Aorta (tissue), 5 donors: ENCODE results near the gene ARHGAP10. TPM values are rescaled to one million over a fixed set of nuclear protein-coding genes. Genes with fewer than 3 reads are reported as not detected.

Source experiments
- ATAC-seq: fragments of 200-7000 bp; cut with Tn5 transposase; one replicate; pipeline ENCODE4 v1.9.1; 2022; ENCODE audit warnings: moderate library complexity; ENCODE audit not compliant: low FRiP score
- DNase-seq, 2 donors: peaks; one replicate each; pipeline ENCODE4 v3.0.0-alpha.2; 2020
- H3K27ac ChIP-seq, 2 donors: one replicate each; pipeline ENCODE4 v1.5.1; 2013; ENCODE audit warnings: low read length in 2 of 2, mild to moderate bottlenecking in 2 of 2, moderate library complexity in 2 of 2, control low read depth in 1 of 2, inconsistent platforms in 1 of 2, low read depth in 1 of 2
- H3K27me3 ChIP-seq, 2 donors: one replicate each; pipeline ENCODE4 v1.6.1; 2013; ENCODE audit warnings: control low read depth in 1 of 2, low read length in 1 of 2, mild to moderate bottlenecking in 1 of 2, moderate library complexity in 1 of 2; ENCODE audit not compliant: insufficient read depth in 2 of 2, control insufficient read depth in 1 of 2
- H3K36me3 ChIP-seq, 2 donors: one replicate each; pipeline ENCODE4 v1.6.1; 2013; ENCODE audit warnings: control low read depth in 1 of 2, low read length in 1 of 2, mild to moderate bottlenecking in 1 of 2; ENCODE audit not compliant: insufficient read depth in 2 of 2, control insufficient read depth in 1 of 2
- H3K4me1 ChIP-seq, 2 donors: one replicate each; pipeline ENCODE4 v1.6.1; 2013; ENCODE audit warnings: low read length in 2 of 2, control low read depth in 1 of 2, mild to moderate bottlenecking in 1 of 2, moderate library complexity in 1 of 2; ENCODE audit not compliant: insufficient read depth in 2 of 2, control insufficient read depth in 1 of 2
- H3K4me3 ChIP-seq, 2 donors: one replicate each; pipeline ENCODE4 v1.5.1; 2013; ENCODE audit warnings: low read length in 2 of 2, control low read depth in 1 of 2, mild to moderate bottlenecking in 1 of 2
- H3K9me3 ChIP-seq: one replicate; pipeline ENCODE4 v1.6.1; 2013; ENCODE audit warnings: mild to moderate bottlenecking, low read length; ENCODE audit not compliant: control insufficient read depth
- WGBS, 2 donors: extraction: QIAGEN DNeasy Blood & Tissue Kit; methylation state at CpG; one replicate each; pipeline ENCODE4 v1.1.7; 2013; 5-methylcytosine and 5-hydroxymethylcytosine counted together
- intact Hi-C, 2 donors: fragments of 100-400 bp; cut with DNase I; formaldehyde crosslinking; loops; one replicate each; pipeline versions ENCODE4 v1.14.2 to v1.15.0; 2022
- polyA plus RNA-seq, 2 donors: library from polyadenylated mRNA; stranded (reverse); fragments of 200-250 nt; gene quantifications; one replicate each; pipeline ENCODE4 v1.2.3, GENCODE V29; 2013
- total RNA-seq, 2 donors: library from RNA; stranded (reverse); fragmentation: NEBNext Ultra II Directional; extraction: Animal tissue kit (Norgen Biotek cat#: 25700); gene quantifications; one replicate each; pipeline ENCODE4 v1.2.1, GENCODE V29; 2021
- donor health status: healthy with polysubstance abuse.
- donor health status: Bipolar disorder and iron deficiency.
- donor health status: DM: no; HTN: no; CAD: no.
- donor health status: DM: no; HTN: no; CAD: no.
- donor health status: DM: yes; HTN: yes; CAD: no.

The ARHGAP10 gene
- total and polyA plus RNA-seq, 4 donors = 47.3 to 94.5 (median 63.5) TPM

DNA sequence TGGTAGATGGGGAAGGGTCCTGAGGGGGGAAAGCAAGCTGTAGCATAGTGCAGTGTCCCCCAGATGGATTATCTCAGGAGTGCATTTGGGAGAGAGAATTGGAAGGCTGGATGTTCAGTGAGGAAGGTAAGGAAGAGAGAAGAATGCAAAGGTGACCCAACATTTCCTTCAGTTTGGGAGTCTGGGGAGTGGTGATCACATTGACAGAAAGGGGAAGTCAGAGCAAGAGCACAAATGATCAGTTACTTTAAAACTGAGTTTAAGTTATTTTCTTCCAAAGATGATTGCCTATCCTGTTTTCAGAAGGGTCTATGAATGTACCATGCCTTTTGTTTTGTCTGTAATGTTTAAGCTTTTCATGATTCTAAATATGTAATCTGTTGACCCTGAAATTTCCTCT is 47.6 kb downstream of the ARHGAP10 start:
- DNase-seq (no peak), ATAC-seq (no peak)
- Histone ChIP-seq H3K27ac (no peak overlapping the region), H3K4me1 (peaks cover 5 to 7% of the 10 kb centered on the region in 2 donors), H3K4me3 (no peak overlapping the region), H3K36me3 (peaks cover 0 to 2% of the 10 kb centered on the region in 2 donors), H3K27me3 (no peaks in the 10 kb centered on the region), H3K9me3 (no peaks in the 10 kb centered on the region)
- intact Hi-C loops = no loop called here

DNA sequence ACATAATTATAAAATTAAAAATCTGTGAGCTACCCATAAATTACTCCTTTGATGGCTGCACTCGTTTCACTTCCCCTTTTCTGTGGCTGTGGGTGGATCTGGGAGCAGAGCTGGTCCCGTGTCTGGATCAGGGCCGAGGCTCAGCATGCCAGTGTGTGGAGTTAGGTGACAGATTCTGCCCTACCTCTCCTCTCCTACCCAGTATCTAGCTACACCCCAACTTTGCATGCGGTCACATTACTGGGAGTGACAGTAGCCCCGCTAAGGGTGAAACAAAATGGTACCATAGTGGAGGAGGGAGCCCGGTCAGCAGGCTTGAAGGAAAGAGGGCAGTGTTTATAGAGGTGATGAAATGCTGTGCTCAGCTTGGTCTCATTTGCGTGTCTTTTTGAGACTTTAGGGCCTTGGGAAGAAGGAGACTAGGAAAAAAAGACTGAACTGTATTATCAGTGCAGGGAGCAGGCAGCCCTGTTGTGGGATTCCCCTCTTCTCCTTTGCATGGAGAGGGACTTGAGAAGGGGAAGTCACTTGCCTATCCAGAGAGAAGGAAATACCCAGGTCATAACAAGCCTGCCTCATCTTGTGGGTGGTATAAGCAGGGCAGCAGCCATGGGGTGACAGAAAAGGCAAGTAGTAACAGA is 48.4 kb downstream of the ARHGAP10 start:
- Histone ChIP-seq H3K36me3 (peaks cover 0 to 2% of the 10 kb centered on the region in 2 donors), H3K4me1 (peaks cover 4 to 7% of the 10 kb centered on the region in 2 donors), H3K4me3 (no peak overlapping the region), H3K27me3 (no peaks in the 10 kb centered on the region), H3K9me3 (no peaks in the 10 kb centered on the region), H3K27ac (peak overlapping the region in 1 of 2 donors; percentile 18)
- peak; percentile 62 for ATAC-seq
- 76 to 78% methylated on average over 7 of the region's 7 CpGs for WGBS, 2 donors
- intact Hi-C loops = no loop called here
- peak in 1 of 2 donors; percentile 72 for DNase-seq

DNA sequence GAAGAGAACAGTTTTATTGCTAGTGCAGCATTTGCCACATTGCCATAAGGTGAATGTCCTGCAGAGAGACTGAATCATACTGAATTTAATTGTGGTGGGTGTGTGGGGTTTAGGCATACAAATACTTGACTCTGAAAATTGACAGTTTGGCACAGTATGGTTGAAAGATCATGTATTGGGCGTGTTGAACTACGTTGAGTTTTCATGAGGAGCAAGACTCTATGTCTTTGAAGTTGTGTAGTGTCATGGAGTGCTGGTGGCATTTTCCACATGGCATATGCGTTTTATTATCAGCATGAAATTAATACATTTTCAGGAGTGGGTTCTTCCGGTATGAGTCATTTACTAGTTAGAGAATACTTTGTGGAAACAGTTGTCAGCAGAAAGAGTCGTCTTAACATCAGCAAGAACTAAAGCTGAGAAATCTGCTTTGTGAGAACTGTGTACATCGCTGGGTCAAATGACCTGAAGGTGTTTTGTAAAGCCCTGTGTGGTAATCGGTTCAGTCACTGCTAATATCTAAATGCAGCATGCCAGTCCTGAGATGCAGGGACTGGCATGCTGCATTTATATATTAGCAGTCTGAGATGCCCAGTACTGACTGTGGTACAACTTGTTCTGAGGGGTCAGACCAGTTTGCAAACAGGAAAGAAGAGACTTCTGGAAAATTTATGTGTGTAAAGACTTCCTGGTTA is 50.3 kb downstream of the ARHGAP10 start:
- peak; percentile 62 for ATAC-seq
- intact Hi-C loops = no loop called here
- no peaks in the 10 kb centered on the region for H3K9me3 ChIP-seq
- peaks cover 0 to 2% of the 10 kb centered on the region in 2 donors for H3K36me3 ChIP-seq
- H3K4me1 ChIP-seq = peaks cover 7 to 13% of the 10 kb centered on the region in 2 donors
- H3K4me3 ChIP-seq = peak overlapping the region in 1 of 2 donors; percentile 8
- DNase-seq = no peak
- WGBS, 2 donors = 46 to 53% methylated on average over 7 of the region's 7 CpGs
- no peaks in the 10 kb centered on the region for H3K27me3 ChIP-seq
- peak overlapping the region in 1 of 2 donors; percentile 10 for H3K27ac ChIP-seq

DNA sequence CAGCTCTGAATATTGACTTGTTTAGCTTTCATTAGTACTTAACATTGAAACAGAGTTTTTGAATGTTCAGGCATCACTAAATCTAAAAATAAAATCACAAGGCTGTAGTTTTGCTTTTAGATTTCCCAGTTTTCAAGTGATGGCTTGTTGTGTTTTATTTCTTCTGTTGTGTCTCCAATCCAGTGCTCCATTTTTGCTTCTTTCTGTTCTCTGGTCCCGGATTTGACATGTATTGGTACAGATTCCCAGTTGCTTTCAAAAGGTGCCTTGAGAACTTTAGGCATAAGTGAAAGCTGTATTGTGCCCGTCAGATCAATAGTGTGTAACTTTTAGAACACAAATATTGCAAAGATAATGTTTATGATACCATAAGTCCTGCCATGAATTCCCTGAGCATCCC is 53.2 kb downstream of the ARHGAP10 start:
- no peaks in the 10 kb centered on the region for H3K36me3 ChIP-seq
- ATAC-seq (no peak), DNase-seq (no peak)
- no peak overlapping the region for H3K27ac ChIP-seq
- no peak overlapping the region for H3K4me3 ChIP-seq
- peaks cover 6 to 9% of the 10 kb centered on the region in 2 donors for H3K4me1 ChIP-seq
- intact Hi-C loops = no loop called here
- no peaks in the 10 kb centered on the region for H3K9me3 ChIP-seq
- WGBS, 2 donors = 76 to 78% methylated on average over 2 of the region's 2 CpGs
- H3K27me3 ChIP-seq = no peaks in the 10 kb centered on the region

DNA sequence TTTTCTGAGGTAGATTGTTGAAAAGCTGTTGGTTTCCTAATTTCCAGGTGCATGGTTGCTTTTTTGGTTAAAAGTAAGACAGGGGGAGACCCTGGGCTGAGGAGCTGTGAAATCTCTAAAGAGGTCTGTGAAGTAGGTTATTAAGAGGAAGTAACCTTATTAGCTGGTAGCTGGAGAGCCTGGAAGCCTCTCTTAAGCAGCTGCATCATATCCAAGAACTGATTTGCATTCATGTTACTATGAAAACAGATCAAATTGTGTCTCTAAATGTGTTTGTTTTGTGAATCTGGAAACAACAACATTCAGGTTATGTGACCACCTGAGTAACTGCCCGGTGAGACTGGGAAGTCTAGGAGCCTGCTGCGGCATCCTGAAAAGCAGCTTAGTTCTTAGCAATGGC is 54.1 kb downstream of the ARHGAP10 start:
- Histone ChIP-seq H3K36me3 (no peaks in the 10 kb centered on the region), H3K27ac (no peak overlapping the region), H3K4me1 (peaks cover 4 to 9% of the 10 kb centered on the region in 2 donors), H3K27me3 (no peaks in the 10 kb centered on the region), H3K9me3 (no peaks in the 10 kb centered on the region), H3K4me3 (no peak overlapping the region)
- ATAC-seq = no peak
- 86 to 91% methylated on average over 2 of the region's 2 CpGs for WGBS, 2 donors
- intact Hi-C loops = no loop called here
- DNase-seq = no peak

DNA sequence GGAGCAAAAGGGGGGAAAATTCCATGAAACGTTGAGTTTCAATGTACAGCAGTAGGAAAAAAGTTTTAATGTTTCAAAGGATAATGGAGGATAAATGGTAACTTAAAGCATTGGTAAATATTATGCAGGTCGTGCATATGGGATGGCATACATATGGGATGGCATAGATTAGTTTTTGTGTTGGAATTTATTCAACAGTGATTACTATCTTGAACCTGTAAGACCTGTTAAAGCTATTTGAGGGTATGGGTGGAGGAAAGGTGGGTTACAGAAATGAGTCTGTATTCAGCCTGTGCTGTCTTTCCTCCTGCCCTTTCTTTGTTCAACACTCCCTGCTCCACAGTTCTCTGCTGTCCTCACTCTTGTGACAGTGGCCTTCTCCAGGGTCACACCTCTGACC is 54.6 kb downstream of the ARHGAP10 start:
- intact Hi-C loops = no loop called here
- peaks cover 4 to 9% of the 10 kb centered on the region in 2 donors for H3K4me1 ChIP-seq
- no peak overlapping the region for H3K27ac ChIP-seq
- WGBS, 2 donors = 78% methylated on average over 2 of the region's 2 CpGs
- H3K27me3 ChIP-seq = no peaks in the 10 kb centered on the region
- no peak overlapping the region for H3K4me3 ChIP-seq
- ATAC-seq (peak; percentile 5), DNase-seq (no peak)
- no peaks in the 10 kb centered on the region for H3K9me3 ChIP-seq
- H3K36me3 ChIP-seq = no peaks in the 10 kb centered on the region

DNA sequence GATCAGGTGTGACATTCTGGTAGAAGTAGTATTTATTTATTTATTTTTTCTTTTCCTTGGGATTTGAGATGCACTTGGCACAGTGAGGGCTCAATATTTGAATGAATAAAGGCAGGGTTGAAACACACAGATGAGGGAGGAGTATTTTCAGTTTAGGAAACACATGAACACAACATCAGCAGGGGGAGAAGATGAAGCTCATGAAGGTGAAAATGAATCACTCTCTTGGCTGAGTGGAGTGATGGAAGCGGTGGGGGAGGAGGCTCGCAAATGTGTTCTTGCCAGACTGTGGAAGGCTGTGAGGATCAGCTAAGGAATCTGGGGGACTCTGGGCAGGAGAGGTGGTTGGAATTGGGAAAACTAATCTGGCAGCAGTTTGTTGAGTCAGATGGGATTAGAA is 55.3 kb downstream of the ARHGAP10 start:
- no peaks in the 10 kb centered on the region for H3K36me3 ChIP-seq
- intact Hi-C loops = no loop called here
- 57 to 68% methylated on average over 2 of the region's 2 CpGs for WGBS, 2 donors
- H3K4me1 ChIP-seq = peaks cover 4 to 9% of the 10 kb centered on the region in 2 donors
- no peaks in the 10 kb centered on the region for H3K9me3 ChIP-seq
- no peak overlapping the region for H3K27ac ChIP-seq
- ATAC-seq = peak; percentile 21
- no peak overlapping the region for H3K4me3 ChIP-seq
- no peaks in the 10 kb centered on the region for H3K27me3 ChIP-seq
- no peak for DNase-seq

DNA sequence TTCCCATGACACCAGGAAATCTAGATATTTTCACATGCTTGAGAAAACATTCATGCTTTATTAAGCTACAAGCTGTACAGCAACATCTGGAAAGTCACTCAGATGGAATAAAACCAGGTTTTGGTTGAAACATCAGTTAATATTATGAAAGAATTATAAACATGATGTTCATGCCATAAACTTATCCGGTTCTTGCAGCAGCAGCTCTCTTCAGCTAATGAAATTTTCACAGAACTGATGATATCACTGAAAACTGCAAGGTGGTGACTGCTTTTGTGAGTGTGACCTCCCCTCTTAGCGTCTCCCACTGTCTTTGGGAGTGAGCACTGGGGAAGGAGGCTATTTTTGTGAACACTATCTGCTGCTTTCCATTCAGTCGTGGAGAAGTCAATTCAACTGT is 56.9 kb downstream of the ARHGAP10 start:
- intact Hi-C loops = no loop called here
- Histone ChIP-seq H3K9me3 (no peaks in the 10 kb centered on the region), H3K36me3 (no peaks in the 10 kb centered on the region), H3K4me3 (no peak overlapping the region), H3K27me3 (no peaks in the 10 kb centered on the region), H3K4me1 (peaks cover 7 to 9% of the 10 kb centered on the region in 2 donors), H3K27ac (no peak overlapping the region)
- ATAC-seq = peak; percentile 6
- DNase-seq = no peak
- WGBS, 2 donors = 20 to 27% methylated on average over 3 of the region's 3 CpGs

DNA sequence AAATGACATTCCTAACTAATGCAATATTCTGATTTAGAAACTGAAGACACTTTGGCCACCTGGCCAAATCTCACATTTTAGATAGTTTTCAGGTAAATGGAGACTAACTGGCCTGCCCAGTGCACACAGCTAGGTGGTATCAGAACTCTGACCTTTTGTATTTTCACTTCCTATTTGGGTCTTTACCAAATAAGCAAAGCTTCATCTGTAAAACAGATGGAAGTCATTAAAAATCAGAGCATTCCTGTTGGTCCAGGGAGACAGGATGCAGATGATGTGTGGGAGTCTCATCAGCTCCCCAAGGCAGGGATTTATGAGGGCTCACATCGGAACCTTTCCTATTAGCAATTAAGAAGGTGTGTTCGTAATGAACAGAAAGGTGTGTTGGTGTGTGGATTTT is 57.7 kb downstream of the ARHGAP10 start:
- Histone ChIP-seq H3K4me1 (peaks cover 7 to 9% of the 10 kb centered on the region in 2 donors), H3K27me3 (no peaks in the 10 kb centered on the region), H3K27ac (no peak overlapping the region), H3K36me3 (no peaks in the 10 kb centered on the region), H3K4me3 (no peak overlapping the region), H3K9me3 (no peaks in the 10 kb centered on the region)
- 93 to 98% methylated on average over 2 of the region's 2 CpGs for WGBS, 2 donors
- intact Hi-C loops = no loop called here
- DNase-seq = no peak
- no peak for ATAC-seq
